NCI-H1092 (cell line): ENCODE measurements around the gene ZNF592.

ENCODE experiments used
- DNase-seq: peaks from one replicate; lab custom pipeline; 2025; lab: John Stamatoyannopoulos, UW

ZNF592 gene

DNA sequence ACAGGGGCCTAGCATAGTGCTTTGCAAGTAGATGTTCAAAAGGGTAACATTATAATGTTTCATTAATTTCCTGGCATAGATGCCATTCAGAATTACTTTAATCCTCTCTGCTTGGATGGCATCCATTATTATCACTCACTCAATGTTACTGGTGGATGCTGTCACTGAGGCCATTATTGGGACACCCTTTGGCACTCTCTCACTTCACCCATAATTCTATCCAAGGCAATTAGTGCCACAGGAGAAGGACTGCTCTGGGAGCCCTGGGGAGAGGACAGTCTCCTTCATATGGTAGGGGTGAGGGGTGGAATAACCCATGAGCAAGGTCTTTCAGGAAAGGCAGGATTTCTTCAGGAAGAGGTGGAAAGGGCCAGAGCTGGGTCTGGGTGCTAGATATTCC is 107.4 kb downstream of the ZNF592 start:
- DNase-seq = no peak
